Cardiac muscle cell (in vitro differentiated cells and primary cell): Measurements from ENCODE around the gene SLC66A3. TPM values are rescaled to one million over a fixed set of nuclear protein-coding genes. Genes with fewer than 3 reads are reported as not detected.
"Not testable (repeated sequence)": the region's sequence is repeated elsewhere in the genome, so short reads cannot be mapped to it uniquely, and the experiment has no call there.

Experiments used
- DNase-seq, 2 donors: peaks; one replicate each; pipeline versions ENCODE4 v3.0.0 to v3.0.0-alpha.2; 2010 to 2017; ENCODE audit warnings: low read depth in 1 of 2, low spot score in 1 of 2
- H3K27ac ChIP-seq: fragments of 200-600 bp; sonication (generic); 2 replicates; pipeline ENCODE4 v1.5.1; 2016
- H3K27me3 ChIP-seq: fragments of 200-600 bp; sonication (generic); 2 replicates; pipeline ENCODE4 v1.6.0; 2016; ENCODE audit warnings: control low read depth
- H3K36me3 ChIP-seq: fragments of 200-600 bp; sonication (generic); 2 replicates; pipeline ENCODE4 v1.5.1; 2016; ENCODE audit warnings: control low read depth
- H3K4me1 ChIP-seq: fragments of 200-600 bp; sonication (generic); 2 replicates; pipeline ENCODE4 v1.8.1; 2017; ENCODE audit warnings: low read depth, mild to moderate bottlenecking, mixed run types
- H3K4me3 ChIP-seq: fragments of 200-600 bp; sonication (generic); 2 replicates; pipeline ENCODE4 v1.5.1; 2016; ENCODE audit warnings: mild to moderate bottlenecking
- H3K9me3 ChIP-seq: fragments of 200-600 bp; sonication (generic); 2 replicates; pipeline ENCODE4 v1.5.1; 2017; ENCODE audit warnings: low read depth, mild to moderate bottlenecking, control low read depth
- polyA plus RNA-seq: library from polyadenylated mRNA; unstranded; fragments of >200 nt; fragmentation: Nextera tagmentation; extraction: Ambion mirVana; gene quantifications from 2 replicates; pipeline ENCODE4 v1.2.1, GENCODE V29; 2016
- total RNA-seq: library from RNA; depleted of rRNA; stranded (reverse); fragments of >200 nt; gene quantifications from 2 replicates; pipeline ENCODE4 v1.2.3, GENCODE V29; 2016
- TF ChIP-seq, protein P1 (sequence below): IDR thresholded peaks from 2 replicates; pipeline ENCODE4 v1.5.1; 2012; ENCODE audit warnings: low read depth, mild to moderate bottlenecking, low read length

SLC66A3 gene
- total and polyA plus RNA-seq, 2 experiments from 2014 or later = 7.1 to 16.7 TPM

DNA sequence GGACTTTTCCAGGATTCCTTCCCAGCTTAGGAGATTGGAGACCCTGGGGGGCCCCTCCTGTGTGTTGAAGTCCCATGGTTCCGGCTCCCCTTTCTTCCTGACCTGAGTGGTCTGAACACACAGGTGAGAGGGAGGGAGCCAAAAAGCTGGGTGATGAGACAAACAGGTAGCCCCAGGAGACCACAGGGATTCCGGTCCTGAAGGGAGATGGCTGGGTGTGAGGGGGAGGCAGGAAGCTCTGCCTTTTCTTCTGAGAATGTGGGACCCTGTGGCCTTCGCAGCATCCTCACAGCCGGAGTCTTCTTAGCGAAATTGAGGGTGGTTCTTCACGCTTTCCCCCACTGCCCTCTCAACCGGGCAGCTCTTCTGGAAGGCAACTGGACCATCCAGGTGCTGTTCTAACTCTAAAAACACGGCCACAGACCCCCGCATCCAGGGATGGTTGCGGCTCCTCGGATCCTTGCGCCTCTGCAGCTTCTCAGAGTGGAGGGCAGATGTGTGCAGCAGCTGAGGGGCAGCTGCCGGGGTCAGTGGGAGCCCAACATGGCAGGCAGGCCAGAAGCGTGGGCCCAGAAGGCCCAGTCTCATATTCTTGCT lies 4.4 kb downstream of the SLC66A3 start:
- Histone ChIP-seq H3K4me1 (no peaks in the 10 kb centered on the region), H3K27me3 (peaks cover 4% of the 10 kb centered on the region), H3K9me3 (no peaks in the 10 kb centered on the region), H3K36me3 (no peaks in the 10 kb centered on the region), H3K27ac (no peak overlapping the region), H3K4me3 (no peak overlapping the region)
- DNase-seq = no peak
- TF ChIP-seq, protein P1, sequence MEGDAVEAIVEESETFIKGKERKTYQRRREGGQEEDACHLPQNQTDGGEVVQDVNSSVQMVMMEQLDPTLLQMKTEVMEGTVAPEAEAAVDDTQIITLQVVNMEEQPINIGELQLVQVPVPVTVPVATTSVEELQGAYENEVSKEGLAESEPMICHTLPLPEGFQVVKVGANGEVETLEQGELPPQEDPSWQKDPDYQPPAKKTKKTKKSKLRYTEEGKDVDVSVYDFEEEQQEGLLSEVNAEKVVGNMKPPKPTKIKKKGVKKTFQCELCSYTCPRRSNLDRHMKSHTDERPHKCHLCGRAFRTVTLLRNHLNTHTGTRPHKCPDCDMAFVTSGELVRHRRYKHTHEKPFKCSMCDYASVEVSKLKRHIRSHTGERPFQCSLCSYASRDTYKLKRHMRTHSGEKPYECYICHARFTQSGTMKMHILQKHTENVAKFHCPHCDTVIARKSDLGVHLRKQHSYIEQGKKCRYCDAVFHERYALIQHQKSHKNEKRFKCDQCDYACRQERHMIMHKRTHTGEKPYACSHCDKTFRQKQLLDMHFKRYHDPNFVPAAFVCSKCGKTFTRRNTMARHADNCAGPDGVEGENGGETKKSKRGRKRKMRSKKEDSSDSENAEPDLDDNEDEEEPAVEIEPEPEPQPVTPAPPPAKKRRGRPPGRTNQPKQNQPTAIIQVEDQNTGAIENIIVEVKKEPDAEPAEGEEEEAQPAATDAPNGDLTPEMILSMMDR = no peak

DNA sequence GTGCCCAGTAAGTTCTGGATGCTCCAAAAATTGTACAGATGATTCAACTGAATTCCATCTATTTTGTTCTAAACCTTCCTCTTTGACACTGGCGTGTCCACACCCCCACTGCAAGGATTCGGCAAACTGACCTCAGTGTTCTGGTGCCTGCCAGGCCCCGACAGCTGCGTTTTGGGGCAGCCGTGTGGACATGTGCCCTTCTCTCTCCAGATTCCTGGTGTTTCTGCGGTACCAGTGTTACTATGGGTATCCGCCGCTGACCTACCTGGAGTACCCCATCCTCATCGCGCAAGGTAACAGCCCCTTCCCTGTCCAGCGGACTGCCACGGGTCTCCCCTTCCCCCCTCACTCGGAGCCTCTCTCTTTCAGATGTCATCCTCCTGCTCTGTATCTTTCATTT lies 5.0 kb downstream of the SLC66A3 start:
- no peaks in the 10 kb centered on the region for H3K36me3 ChIP-seq
- peaks cover 4% of the 10 kb centered on the region for H3K27me3 ChIP-seq
- TF ChIP-seq, protein P1 = no peak
- no peak overlapping the region for H3K27ac ChIP-seq
- no peaks in the 10 kb centered on the region for H3K4me1 ChIP-seq
- no peaks in the 10 kb centered on the region for H3K9me3 ChIP-seq
- no peak for DNase-seq
- no peak overlapping the region for H3K4me3 ChIP-seq

DNA sequence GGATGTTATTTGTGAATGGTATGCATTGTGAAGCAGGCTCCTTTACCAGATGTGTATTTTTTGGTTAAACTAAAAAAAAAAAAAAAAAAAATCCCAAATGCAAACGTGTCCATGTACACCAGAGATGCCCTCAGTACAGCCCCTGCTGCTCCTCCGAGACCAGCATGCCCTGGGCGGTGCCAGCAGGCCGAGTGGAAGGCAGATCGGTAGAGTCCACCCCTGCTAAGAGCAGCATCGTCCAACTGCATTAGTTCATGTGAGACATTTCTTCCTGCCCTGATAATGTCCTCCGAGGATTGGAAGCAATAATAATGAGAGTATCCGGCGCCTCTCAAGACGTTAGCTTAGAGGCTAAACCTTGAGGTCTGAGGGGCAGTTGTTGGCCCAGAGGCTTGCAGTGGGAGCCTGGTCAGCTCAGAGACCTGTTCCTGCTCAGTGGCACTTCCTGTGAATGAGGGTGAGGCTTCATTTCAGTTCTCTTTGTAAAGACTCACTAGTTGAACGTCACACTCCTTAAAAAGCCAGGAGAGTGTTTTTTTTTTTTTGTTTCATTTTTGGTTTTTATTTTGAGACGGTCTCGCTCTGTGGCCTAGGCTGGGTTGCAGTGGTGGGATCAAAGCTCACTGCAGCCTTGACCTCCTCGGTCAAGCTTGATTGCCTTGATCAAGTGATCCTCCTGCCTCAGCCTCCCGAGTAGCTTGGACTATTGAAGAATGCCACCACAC lies 5.6 kb downstream of the SLC66A3 start:
- H3K36me3 ChIP-seq = no peaks in the 10 kb centered on the region
- TF ChIP-seq, protein P1 = no peak
- H3K27ac ChIP-seq = no peak overlapping the region
- peaks cover 4% of the 10 kb centered on the region for H3K27me3 ChIP-seq
- DNase-seq = no peak
- H3K4me3 ChIP-seq = no peak overlapping the region
- H3K9me3 ChIP-seq = no peaks in the 10 kb centered on the region
- H3K4me1 ChIP-seq = no peaks in the 10 kb centered on the region

DNA sequence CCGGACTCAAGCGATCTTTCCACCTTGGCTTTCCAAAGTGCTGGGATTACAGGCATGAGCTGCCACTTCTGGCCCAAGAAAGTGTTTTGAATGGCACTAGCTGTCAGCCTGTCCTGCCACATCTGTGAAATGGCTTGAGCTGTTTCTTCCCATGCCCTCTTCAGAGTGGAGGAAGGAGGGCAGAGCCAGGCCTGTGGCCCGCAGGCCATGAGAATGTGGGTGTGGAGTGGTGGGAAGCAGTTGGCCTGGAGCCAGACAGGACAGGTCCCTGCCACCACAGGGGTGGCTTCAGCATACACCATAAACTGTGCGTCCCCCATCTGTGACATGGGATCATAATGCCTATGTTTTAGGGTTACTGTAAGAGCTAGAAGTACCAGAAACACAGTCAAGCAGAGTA lies 6.5 kb downstream of the SLC66A3 start:
- no peaks in the 10 kb centered on the region for H3K27me3 ChIP-seq
- no peak overlapping the region for H3K4me3 ChIP-seq
- TF ChIP-seq, protein P1 = no peak
- DNase-seq = no peak
- no peaks in the 10 kb centered on the region for H3K9me3 ChIP-seq
- H3K4me1 ChIP-seq = no peaks in the 10 kb centered on the region
- H3K27ac ChIP-seq = no peak overlapping the region
- H3K36me3 ChIP-seq = no peaks in the 10 kb centered on the region

DNA sequence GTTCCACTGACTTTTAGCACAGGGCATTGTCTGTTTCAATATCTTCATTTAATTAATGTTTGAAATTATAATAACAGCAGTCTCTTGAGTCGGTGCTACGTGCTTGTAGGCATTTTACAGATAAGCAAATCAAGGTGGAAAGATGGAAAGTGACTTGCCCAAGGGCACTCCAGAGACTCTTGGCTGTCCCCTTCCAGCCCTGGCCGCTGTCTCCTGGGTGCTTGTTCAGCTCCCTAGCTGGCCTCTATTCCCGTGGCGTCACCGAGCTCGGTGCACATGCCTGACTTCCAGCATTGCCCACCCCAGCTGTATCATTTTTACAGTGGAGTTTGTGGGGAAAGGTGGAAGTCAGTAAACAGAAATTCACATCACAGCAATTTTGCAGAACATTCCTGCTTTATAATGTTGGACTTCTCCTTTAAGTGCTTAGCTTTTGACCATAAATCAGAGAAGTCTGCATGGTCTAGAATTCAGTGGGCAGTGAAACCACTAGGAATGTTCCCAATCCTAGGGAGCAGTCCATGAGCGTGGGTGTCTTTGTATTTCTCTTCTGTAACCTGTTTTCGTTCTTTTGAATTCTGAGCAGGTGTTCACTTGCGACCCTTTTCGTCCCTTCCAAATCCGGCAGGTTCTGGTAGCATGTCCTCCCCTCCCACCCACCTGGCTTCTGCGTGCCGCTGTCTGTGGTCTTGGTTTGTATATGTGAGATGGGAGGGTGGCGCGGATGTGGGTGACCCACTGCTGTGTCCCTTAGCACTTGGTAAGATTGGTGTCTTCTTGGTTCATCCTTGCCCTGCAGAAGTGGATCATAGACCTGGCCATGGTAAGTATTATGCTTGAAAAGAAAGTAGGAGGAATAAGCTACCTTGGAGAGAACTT lies 8.4 kb downstream of the SLC66A3 start:
- Histone ChIP-seq H3K4me3 (no peak overlapping the region), H3K27ac (no peak overlapping the region), H3K27me3 (no peaks in the 10 kb centered on the region), H3K4me1 (no peaks in the 10 kb centered on the region), H3K36me3 (no peaks in the 10 kb centered on the region), H3K9me3 (no peaks in the 10 kb centered on the region)
- no peak for DNase-seq
- TF ChIP-seq, protein P1 = no peak

DNA sequence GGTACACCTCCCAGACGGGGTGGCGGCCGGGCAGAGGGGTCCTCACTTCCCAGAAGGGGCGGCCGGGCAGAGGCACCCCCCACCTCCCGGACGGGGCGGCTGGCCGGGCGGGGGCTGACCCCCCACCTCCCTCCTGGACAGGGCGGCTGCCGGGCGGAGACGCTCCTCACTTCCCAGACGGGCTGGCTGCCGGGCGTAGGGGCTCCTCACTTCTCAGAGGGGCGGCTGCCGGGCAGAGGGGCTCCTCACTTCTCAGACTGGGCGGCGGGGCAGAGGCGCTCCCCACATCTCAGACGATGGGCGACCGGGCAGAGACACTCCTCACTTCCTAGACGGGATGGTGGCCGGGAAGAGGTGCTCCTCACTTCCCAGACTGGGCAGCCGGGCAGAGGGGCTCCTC lies 9.8 kb downstream of the SLC66A3 start:
- not testable (repeated sequence) for H3K27ac ChIP-seq, H3K9me3 ChIP-seq, H3K27me3 ChIP-seq, H3K36me3 ChIP-seq, H3K4me3 ChIP-seq, DNase-seq, H3K4me1 ChIP-seq
